VCaP (cell line): ENCODE results near the gene LDLRAD4.

Source experiments
- H3K27ac ChIP-seq: fragments of 450-650 bp; 2 replicates; pipeline ENCODE4 v1.5.1; 2017
- CTCF ChIP-seq: fragments of 450-650 bp; conservative IDR thresholded peaks from 2 replicates; pipeline ENCODE4 v1.5.1; 2017; ENCODE audit warnings: mild to moderate bottlenecking, moderate library complexity

The LDLRAD4 gene

GRCh38 chr18:13482618-13482945, 264.0 kb downstream of the LDLRAD4 start:
- no peak overlapping the region for H3K27ac ChIP-seq
- TF ChIP-seq CTCF = no peak

GRCh38 chr18:13483316-13484270, 265.0 kb downstream of the LDLRAD4 start:
- no peak for TF ChIP-seq CTCF
- H3K27ac ChIP-seq = no peak overlapping the region

GRCh38 chr18:13485182-13485581, 266.6 kb downstream of the LDLRAD4 start:
- H3K27ac ChIP-seq = no peak overlapping the region
- TF ChIP-seq CTCF = no peak

- no peak overlapping the region for H3K27ac ChIP-seq
- TF ChIP-seq CTCF = no peak
These were observed 267.0 kb downstream of the LDLRAD4 start for GRCh38 chr18:13485604-13486003.

GRCh38 chr18:13486284-13486683, 267.7 kb downstream of the LDLRAD4 start:
- TF ChIP-seq CTCF = no peak
- no peak overlapping the region for H3K27ac ChIP-seq

- H3K27ac ChIP-seq = no peak overlapping the region
- TF ChIP-seq CTCF = no peak
These were observed 268.1 kb downstream of the LDLRAD4 start for GRCh38 chr18:13486686-13487085.

GRCh38 chr18:13487237-13487636, 268.7 kb downstream of the LDLRAD4 start:
- no peak overlapping the region for H3K27ac ChIP-seq
- no peak for TF ChIP-seq CTCF
